ENCODE measurements around the gene PPP1R1C.
"Not testable (repeated sequence)": the region's sequence is repeated elsewhere in the genome, so short reads cannot be mapped to it uniquely, and the experiment has no call there.

The PPP1R1C gene

GRCh38 chr2:182015334-182016109 is 29.9 kb downstream of the PPP1R1C start:
- DNase-seq (ENCODE audit: low read depth in 2 of 2) = no peak

GRCh38 chr2:182018218-182018617 is 32.6 kb downstream of the PPP1R1C start:
- peak; percentile 20 to 26 for DNase-seq (ENCODE audit: low read depth in 2 of 2)

- no peak for DNase-seq (ENCODE audit: low read depth in 2 of 2)
These were observed 34.1 kb downstream of the PPP1R1C start for GRCh38 chr2:182019731-182020130.

DNA sequence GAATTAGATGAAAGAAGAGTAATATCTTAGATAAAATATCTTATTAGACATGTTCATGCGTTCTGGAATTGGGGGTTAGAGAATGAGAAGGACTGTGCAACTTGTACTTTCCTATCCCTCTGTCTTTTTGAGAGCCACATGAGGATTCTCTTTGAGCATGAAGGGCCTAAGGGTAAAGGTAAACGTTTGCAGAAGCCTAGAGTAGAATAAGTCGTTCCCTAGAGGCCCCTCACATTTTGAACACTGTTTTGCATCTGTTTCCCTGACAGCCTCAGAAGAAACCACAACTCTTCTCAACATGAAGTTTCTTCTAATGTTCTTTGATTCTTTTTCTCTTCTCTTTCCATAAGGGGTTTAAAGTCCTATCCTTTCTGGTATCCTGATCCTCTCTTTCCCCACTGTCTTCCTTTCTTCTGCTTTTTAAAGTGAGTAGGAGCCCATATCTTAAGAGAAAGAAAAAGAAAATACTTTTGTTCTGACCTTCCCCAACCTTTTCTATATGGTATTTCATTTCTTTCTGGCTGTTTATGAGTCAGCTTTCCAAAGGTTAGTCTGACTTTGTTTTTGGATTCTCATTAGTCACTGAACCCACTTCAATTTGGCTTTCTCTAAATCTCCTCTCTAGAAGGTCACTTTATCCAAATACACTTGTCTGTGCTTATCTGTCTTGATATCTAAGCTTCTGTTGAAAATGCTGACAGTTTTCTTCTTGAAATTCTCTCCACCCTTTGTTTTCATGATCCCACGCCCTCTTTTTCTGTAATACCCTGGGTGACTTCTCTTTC is 34.8 kb downstream of the PPP1R1C start:
- DNase-seq (ENCODE audit: low read depth in 2 of 2) = no peak

DNA sequence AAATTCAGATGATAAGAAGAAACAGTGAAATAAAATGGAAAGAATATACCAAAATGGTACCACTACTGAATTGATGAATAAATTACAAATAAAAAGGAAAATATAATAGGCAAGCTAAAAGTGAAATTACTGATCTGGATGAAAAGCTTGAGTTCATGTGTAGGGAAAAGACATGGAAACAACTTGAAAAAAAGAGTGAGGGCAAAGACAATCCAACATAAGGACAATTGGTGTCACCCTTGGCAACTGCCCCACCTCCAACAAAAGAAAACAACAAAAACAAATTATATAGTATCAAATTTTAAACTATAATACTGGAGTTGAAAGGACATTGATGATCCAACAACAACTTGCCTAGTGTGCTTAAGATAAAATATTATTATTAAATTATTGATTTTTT is 37.6 kb downstream of the PPP1R1C start:
- DNase-seq (ENCODE audit: low read depth in 2 of 2) = no peak

DNA sequence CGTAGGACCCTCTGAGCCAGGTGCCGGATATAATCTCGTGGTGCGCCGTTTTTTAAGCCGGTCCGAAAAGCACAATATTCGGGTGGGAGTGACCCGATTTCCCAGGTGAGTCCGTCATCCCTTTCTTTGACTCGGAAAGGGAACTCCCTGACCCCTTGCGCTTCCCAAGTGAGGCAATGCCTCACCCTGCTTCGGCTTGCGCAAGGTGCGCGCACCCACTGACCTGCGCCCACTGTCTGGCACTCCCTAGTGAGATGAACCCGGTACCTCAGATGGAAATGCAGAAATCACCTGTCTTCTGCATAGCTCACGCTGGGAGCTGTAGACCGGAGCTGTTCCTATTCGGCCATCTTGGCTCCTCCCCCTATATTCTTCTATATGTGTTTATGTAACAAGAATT is 45.2 kb downstream of the PPP1R1C start:
- DNase-seq (ENCODE audit: low read depth in 2 of 2) = not testable (repeated sequence)

- DNase-seq (ENCODE audit: low read depth in 2 of 2) = no peak
These were observed 46.3 kb downstream of the PPP1R1C start for GRCh38 chr2:182031956-182032355.

GRCh38 chr2:182033449-182033848 is 47.8 kb downstream of the PPP1R1C start:
- DNase-seq (ENCODE audit: low read depth in 2 of 2) = no peak

DNA sequence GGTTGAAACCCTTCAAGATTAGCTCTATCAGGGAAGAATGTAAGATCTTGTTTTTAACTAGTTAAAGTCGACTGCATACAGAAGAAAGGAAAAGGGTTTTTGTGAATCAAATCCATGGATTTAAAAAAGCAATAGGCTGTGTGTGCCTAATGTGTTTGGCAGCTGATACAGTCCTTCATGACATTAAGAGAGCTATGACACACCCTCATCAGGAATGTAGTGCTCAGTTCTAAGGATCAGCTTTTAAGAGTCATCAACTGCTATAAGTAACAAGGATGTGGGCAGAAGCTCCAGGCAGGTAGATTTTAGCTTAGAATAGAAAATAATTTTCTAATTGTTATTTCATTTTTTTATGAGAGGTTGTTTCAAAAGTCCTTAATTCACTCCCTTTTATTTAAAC is 52.9 kb downstream of the PPP1R1C start:
- no peak for DNase-seq (ENCODE audit: low read depth in 2 of 2)

DNA sequence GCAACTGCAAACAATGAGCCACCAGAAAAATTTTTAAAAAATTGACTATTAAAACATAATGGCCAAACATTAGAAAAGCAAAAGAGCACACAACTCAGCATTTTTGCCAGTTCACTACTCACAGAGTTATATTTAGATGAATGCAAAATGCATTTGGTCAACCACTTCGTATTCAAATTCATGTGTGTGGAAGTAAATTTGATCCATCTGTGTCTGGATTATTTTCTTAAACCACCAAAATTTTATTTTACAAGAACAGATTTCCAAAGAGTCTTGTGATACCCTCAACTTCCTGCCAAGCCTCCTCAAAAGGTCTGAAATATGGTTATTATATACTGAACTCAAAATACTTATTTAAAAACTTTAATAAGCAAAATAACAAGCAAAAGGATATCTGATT is 57.4 kb downstream of the PPP1R1C start:
- no peak for DNase-seq (ENCODE audit: low read depth in 2 of 2)

DNA sequence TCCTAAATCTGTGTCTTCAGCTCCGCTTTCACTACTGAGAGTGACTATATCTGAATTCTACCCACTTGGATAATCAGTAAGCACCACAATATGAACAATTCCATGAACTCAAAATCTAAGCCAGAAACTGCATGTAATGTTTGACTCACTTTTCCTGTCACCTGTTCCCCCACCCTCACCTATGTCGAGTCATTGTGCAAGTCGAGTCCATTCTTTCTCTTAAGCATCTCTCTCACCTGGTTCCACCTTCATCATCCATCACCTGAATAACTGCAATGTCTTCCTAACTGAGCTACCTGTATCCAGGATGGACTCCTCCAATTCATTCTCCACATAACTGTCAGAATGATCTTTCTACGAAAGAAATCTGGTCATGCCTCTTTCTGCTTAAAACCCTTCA is 58.2 kb downstream of the PPP1R1C start:
- no peak for DNase-seq (ENCODE audit: low read depth in 2 of 2)

GRCh38 chr2:182047544-182047943 is 61.9 kb downstream of the PPP1R1C start:
- peak; percentile 47 to 57 for DNase-seq (ENCODE audit: low read depth in 2 of 2)

DNA sequence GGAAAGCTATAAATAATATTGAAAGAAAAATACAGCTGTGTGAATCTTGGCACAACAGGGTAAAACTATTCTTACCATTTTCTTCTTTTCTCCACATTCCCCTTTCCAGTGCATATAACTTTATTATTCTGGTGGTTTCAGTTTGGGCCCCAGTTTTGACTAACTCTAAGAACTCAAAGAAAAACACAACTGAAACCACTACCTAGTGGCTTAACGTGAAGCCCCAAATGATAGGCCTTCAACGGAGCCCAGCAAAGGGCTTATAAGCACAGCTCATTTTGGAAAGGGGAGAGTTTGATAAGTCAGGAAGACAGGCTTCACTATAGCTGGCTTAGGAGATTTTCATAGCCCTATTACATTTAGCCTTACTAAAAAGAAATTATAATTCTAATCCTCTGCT is 62.4 kb downstream of the PPP1R1C start:
- DNase-seq (ENCODE audit: low read depth in 2 of 2) = no peak

DNA sequence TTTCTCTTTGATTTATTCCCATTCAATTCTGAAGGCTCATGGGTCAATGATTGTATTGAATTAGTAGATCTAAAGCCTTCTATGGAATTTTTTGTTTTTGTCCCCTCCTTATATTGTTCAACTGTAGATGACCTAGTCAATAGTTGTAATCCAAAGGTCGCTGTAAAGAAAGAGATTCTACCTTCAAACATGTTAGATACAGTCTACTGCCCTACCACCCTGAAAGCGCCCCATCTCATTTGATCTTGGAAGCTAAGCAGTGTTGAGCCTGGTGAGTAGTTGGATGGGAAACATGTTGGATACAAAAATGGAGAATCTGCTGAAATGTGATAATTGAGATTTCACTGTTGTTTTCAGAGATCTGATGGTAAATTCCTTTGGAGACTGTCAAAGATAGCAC is 63.0 kb downstream of the PPP1R1C start:
- no peak for DNase-seq (ENCODE audit: low read depth in 2 of 2)

GRCh38 chr2:182049372-182050148 is 63.9 kb downstream of the PPP1R1C start:
- no peak for DNase-seq (ENCODE audit: low read depth in 2 of 2)

- DNase-seq (ENCODE audit: low read depth in 2 of 2) = no peak
These were observed 64.9 kb downstream of the PPP1R1C start for GRCh38 chr2:182050333-182051135.

GRCh38 chr2:182055993-182056392 is 70.3 kb downstream of the PPP1R1C start:
- DNase-seq (ENCODE audit: low read depth in 2 of 2) = no peak

GRCh38 chr2:182057002-182057401 is 71.3 kb downstream of the PPP1R1C start:
- DNase-seq (ENCODE audit: low read depth in 2 of 2) = no peak

DNA sequence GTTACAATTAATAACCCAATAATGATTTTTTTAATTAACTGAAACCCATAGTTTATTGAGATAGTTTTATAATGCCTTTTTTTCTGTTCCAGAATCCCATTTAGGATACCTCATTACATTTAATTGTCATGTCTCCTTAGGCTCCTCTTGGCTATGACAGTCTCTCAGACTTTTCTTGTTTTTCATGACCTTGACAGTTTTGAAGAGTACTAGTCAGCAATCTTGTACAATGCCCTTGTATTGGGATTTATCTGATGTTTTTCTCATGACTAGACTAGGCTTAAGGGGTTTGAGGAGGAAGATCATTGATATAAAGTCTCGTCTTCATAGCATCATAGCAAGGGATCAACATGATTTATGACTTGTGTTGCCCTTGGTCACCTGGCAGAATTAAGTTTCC is 72.4 kb downstream of the PPP1R1C start:
- no peak for DNase-seq (ENCODE audit: low read depth in 2 of 2)

- no peak for DNase-seq (ENCODE audit: low read depth in 2 of 2)
These were observed 76.1 kb downstream of the PPP1R1C start for GRCh38 chr2:182061739-182062138.

DNA sequence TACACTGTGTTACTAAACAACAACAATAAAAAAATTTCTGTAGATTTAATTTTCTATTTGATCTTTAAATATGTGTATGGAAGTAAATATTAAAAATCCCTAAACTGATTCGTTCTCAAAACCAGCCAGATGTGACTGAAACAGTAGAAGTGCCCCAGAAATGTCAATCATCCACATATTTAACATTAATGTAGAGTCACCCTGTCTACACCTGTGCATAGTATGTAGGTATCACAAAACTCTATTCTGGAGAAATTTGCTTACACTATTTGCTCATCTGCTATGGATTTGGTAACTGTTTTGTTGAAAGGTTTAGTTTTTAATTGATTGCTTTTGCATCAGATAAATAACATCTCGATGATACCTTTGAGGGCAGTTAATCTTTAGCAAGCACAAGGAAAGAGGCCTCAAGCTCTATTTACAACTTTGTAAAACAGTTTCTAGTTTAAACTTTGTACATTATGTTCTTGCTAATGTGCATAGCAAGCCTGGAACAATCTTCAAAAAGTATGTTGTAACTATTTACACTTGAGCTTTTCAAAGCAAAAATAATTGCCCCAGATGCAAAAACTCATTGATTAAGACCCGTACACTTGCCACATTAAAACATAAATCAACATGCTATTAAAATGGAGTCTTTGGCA is 76.8 kb downstream of the PPP1R1C start:
- no peak for DNase-seq (ENCODE audit: low read depth in 2 of 2)

All from fibroblast of skin of left biceps (primary cell).